COLO829 (cell line): ENCODE measurements around the gene NAPB.

Experiments used
- DNase-seq: peaks from one replicate; pipeline ENCODE4 v3.0.0; 2012; ENCODE audit warnings: low spot score

The NAPB gene

DNA sequence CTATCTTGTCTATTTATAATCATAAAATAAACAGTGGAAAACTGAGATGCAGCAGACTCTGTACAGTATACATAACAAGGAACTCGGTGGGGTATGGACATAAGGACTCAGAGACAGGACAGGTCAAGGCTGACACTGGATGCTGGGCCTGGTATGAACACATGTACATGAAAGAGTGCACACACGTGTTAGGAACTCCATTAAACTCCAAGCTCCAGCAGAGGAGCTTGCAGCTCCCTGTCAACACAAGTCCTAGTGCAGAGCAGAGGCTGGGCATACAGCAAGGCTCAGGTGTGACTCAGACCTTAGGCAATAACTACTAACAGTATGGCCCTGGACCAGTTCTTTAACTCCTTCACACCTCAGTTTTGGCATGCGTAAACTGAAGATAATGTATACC is 17.1 kb downstream of the NAPB start:
- no peak for DNase-seq

DNA sequence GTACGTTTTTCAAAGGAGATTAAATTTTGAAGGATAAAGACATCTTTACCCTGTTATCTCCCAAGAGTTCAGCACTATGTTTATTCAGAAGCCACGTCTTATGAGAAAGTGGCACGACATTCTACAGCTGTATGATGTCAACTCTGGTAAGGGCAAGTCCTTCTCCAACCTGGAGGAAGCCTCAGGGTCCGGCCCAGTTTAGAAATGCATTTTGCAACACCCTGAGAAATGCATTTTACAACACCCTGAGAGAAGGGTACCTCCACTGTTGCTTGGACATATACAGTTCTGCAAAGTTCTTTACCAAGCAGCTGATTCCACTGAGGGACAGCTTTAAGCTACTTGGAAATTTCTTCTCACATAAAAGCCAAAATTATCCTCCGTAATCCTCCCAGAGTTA is 17.5 kb downstream of the NAPB start:
- DNase-seq, result no peak

DNA sequence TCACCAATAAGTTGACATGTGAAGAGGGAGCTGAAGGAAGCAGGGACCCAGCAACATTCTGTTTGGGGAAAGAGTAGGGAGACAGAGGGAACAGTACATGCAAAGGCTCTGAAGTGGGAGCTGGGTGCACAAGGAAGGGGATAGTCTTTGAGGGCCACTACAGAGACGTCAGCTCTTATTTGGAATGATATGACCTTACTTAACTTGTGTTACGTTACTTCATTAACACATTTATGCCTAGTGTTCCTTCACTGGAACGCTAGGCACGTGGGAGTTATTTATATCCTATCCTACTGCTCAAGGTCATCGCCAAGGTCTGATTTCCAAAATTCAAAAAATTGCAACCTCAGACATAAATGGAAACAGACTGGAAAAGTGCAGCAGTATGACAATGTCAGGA is 20.2 kb downstream of the NAPB start:
- DNase-seq, result no peak

DNA sequence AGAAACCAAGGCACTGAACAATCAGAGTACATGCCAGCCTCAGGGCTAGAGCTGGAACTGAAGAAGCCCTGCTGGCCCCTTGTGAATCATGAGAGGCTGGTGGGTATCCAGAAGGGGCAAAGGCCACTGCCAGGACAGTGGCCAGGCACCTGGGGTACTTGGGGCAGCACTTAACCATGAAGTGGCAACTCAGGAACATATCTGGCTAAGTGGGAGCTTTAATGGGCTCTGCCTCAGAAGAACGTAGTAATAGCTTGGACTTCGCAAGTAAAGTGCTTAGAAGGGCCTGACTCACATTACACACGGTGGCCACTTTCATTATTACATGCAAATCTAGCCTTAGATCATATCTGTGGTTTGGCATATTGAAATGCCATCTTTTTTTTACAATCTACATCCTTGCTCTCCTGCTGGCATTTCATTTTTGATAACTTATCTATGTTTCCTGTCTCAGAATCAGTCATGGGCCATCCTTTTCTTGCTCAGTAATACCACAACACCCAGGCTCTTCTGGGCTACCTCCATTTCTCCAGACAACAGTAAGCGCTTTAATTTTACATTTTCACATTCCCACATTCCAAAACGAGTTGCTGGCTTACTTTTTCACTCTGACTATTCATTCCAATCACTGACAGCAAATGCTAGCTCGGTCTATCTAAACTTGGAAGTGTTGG is 21.6 kb downstream of the NAPB start:
- DNase-seq, result no peak

DNA sequence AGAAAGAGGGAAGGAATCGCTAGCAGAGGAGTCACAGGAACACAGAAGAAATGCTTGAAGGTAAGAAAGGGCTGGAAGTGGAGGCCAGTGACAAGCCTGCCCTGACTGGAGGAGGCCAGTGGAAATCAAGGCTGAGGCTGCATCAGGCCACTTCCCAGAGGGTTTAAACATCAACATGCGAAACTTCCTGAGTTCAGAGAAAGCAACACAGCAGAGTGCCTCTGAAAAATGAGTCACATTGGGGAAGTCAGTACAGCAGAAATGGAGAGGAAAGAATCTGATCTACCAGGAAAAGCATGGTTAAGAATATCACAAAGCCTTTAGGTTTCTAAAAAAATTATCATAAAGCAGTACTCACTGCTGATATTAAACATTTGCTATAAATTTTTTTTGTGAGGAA is 23.3 kb downstream of the NAPB start:
- no peak for DNase-seq

DNA sequence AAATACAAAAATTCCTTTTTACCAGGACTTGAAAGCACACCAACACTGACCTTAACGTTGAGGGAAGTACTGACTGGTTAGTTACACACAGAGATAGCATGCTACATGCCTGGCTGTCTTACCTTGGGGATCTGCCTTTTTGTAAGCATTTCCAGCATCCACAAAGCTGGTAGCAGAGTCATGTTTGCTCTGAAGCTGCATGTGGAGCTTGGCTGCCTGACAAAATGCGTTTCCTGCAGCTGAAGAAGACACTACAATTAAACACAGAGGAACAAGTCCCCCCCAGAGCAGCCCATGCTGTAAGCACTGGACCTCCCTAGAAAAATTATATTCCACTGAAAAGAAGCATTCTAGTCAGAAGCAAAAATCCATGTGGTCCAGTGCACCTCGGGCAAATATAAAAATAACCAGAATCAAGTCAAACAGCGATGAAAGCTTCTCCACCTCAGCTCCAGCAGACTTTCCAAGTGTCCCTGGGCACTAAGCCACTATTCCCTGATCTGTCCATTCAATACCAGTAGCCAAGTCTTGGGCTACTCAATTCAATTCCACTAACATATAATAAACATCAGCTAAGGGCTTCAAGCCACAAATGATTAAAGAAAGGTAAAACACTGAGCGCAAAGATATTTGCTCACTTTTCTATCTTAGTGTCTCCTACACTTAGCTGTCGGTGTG is 24.2 kb downstream of the NAPB start:
- no peak for DNase-seq

DNA sequence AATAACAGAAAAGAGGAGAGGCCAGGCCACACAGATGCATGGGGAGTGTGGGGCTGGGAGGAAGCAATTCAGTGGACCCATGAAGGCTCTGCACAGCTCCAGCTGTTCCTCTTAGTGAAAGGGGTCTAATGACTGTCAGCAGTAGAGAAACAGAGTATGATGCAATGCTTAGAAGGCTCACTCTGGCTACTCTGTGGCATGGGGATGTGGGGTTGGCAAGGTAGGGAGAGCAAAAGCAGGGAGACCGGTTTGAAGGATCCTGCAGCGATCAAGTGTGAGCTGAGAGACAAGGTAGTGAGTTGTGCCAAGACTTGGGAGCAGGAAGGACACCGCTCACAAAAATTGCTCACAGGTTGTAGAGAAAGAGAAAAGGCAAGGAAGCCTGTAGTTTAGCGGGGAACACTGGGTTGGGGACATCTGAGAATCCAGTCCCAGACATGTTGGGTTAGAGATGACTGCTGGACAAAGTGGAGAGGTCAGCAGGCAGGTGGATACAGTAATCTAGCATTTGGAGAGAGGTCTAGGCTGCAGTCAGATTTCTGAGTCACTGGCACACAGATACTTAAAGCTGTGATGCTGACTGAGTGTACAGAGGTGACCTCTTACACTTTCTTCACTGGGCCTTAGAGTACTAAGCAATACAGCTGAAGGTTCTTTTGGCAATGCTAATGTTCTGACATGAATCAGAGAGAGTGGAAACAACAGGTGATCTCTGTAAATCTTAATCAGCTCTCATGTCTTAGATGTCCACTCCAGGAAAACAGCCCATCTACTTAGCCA is 27.1 kb downstream of the NAPB start:
- DNase-seq, result no peak

DNA sequence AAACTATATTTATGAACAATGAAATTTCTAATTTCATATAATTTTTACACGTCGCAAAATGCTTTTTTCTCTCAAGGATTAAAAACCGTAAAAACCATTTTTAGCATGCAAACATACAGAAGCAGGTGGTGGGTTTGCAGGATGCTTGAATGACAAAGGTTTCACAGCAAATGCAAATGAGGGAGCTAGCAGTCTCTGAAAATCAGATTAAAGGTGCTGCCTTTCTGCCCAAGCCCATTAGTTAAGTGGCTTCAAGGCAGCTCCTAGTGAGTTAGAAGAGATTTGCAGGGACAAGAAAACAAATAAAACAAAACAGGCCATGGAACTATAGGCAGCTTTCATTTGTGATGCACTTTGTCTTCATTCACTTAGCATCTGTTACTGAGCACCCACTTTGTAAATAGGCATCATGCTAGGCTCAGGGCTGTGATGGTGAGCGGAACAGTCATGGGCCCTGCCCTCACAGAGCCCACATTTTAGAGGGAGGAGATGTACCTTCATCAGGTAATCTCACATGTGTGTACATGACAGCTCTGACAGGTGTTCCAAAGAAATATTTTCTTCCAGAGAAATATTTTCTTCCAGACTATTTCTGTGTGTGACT is 29.5 kb downstream of the NAPB start:
- no peak for DNase-seq

DNA sequence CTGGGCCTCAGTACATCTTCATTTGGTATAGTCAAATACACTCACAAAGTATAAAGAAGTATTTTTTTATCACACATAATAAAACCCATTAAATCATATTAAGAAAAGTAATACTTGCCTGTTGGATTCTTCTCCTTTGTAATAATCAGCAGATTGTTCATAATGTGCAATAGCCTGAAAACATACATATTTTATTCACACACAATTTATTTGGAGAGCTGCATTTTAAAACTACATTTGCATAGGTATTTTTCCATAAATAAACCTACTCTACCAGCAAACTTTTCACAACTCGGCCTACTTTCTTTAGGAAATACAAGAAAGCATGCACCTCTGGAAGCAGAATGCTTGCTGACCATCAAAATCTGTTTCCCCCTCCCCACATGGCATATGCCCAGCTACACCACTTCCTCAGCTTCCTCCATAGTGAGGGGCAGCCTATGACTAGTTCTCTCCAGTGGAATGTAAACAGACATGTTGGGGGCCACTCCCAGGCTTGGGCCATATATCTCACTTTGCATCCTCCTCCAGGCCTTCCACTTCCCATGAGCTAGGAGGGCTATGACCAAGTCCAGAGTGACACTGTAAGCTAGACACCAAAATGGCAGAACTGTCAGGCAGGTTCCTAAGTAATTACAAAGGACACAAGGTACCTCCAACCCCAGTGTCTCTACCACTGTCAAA is 31.1 kb downstream of the NAPB start:
- no peak for DNase-seq

DNA sequence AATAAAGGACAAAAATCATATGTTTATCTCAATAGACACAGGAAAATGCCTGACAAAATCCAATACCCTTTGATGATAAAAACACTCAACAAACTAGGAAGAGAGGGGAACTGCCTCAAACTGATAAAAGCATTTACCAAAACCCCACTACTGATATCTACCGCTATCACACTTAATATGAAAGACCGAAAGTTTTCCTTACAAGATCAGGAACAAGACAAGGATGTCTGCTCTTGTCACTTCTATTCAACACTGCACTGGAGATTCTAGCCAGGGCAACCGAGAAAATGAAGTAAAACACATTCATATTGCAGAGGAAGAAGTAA is 34.2 kb downstream of the NAPB start:
- no peak for DNase-seq

DNA sequence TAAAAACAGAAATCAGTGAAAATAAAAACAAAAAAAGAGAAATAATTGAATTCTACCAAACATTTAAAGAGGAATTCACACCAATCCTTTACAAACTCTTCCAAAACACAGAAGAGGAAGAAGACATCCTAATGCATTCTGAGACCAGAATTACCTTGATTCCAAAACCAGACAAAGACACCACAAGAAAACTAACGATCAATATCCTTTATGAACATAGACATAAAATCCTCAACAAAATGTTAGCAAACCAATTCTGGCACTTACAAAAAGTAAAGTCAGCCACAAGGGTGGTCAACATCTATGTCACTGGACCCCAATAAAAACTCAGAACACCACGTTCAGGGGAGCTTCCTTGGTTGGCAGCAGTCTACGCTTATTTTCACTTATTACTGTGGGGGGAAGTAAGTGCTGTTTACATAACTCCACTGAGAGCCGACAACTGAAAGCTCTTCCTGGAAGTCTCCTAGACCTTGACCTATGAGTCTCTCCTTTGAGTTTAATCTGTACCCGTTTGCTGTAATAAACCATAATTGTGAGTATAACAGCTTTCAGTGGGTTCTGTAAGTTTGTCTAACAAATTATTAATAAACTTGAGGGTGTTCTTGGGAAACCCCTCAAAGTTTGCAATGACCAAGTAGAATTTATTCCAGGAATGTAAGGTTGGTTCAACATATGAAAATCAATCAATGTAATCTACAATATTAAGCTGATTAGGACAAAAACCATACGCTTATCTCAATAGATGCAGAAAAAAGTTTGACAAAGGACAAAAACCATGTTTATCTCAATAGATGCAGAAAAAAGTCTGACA is 34.8 kb downstream of the NAPB start:
- DNase-seq, result no peak

DNA sequence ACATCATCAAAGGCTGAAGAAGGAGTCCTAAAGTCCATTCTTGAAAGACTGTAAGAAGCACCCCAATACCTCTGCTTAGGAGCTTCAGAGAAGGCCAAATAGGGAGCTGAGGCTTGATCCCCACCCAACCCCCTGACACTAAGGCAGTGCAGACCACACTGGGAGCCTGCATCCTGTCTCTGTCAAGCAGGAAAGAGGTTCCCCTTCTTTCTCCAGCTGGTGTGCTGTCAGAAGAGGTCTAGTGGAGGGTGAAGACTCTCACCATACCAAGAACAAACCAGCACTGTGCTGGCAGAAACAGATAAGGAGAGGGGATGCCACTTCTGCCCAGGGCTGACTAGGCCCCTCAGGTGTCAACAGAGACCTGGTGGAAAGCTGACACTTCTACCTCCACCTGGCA is 39.4 kb downstream of the NAPB start:
- DNase-seq, result no peak

DNA sequence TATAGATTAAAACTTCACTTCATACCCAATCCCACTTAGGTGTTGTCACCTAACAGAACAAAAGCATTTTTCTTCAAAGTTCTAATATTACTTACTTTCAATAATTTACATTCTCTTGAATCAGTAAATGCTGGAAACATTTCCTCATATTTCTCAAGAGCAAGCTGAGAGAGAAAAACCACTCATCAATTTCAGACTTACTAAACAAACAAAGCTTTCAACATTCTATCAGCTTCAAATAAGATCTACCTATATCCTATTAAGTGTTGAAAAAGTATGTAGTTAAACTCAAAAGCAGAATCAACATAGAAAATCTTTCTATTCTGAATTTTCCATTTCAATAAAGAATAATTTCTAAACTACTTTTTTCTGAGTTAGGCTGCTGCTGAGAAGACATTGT is 41.5 kb downstream of the NAPB start:
- DNase-seq, result no peak

DNA sequence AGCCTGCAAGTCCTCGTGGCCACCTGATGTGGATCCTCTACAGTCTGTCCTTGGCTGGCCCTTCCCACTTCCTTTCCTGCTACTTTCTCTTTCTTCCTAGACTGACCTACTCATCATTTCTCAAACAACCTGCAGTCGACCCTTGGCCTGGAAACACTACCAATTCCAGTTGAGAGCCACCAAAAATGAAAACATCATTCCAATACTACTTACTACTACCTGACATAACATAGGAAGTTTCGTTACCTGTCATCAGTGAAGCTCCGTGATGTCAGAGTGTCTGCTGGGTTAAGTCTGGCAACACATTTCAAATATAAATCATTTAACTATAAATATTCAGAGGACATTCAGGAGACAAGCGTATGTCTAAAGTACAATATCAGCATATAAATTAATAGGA is 45.5 kb downstream of the NAPB start:
- DNase-seq, result no peak

DNA sequence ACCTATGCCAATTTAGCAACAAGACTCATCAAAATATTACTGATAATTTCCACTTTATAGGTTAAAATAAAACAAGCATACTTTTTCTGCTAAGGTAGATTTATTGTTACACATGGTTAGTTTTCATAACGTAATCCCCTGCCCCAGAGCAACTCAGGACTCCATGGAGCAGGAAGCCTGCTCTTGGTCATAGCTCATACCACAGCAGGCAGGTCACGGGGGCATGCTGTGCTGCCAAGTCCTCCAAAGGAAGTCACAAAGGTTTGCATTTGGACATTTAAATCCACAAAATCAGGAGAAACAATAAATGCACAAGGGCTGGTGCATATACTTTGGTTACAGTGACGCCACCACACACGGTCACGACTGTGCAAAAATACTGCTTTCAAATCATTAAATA is 46.8 kb downstream of the NAPB start:
- DNase-seq, result no peak

DNA sequence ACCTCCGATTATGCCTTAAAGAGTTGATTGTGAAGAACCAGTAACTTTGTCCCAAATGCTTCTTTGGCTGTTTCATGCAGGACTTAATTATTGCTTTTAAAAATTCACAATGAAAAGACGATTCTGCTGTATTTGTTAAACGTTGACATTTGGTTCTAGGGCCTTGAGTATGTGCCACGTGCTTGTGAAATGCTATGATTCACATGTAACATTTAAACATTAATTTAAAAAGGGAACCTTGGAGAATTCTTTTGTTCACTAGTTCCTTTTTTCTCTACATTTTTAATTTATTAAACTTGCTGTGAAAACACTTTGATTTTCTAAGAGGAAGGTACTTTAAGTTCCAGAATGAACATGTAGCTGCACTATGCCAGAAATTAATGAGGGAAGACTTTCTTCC is 49.8 kb downstream of the NAPB start:
- DNase-seq, result no peak

DNA sequence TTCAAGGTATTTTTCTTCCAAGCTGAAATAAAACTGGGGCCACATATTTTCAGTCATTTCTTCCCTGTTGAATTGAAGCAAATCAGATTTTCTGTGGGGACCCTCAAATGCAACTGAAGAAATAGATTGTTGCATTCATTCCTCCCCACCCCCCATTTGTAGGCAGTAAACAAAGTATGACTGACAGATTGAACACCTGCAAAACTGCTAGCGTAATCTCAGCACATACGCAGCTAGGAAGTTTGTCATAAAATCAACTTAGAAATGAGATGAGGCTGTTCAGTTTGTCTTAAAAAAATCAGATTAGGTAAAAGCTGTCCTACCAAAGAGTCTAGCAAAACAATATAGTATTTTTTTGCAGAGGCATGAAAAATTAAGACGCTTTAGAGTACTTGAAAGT is 50.4 kb downstream of the NAPB start:
- no peak for DNase-seq

DNA sequence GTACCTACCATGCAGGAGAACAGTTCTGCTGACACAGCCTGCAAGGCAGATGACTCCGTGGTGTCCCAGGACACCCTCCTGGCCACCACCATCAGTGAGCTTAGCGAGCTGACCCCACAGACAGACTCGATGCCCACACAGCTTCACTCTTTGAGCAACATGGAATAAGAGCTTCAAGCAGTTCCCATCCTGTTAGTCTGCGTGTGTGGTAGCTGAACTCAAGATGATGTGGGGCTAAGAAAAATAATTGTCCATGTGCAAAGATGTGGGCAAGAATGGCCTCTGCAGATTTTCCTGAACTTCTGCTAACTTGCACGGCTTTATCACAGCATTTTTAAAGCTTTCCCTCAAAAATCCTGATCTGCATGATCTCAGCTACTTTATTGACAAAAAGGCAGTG is 51.0 kb downstream of the NAPB start:
- DNase-seq, result no peak

DNA sequence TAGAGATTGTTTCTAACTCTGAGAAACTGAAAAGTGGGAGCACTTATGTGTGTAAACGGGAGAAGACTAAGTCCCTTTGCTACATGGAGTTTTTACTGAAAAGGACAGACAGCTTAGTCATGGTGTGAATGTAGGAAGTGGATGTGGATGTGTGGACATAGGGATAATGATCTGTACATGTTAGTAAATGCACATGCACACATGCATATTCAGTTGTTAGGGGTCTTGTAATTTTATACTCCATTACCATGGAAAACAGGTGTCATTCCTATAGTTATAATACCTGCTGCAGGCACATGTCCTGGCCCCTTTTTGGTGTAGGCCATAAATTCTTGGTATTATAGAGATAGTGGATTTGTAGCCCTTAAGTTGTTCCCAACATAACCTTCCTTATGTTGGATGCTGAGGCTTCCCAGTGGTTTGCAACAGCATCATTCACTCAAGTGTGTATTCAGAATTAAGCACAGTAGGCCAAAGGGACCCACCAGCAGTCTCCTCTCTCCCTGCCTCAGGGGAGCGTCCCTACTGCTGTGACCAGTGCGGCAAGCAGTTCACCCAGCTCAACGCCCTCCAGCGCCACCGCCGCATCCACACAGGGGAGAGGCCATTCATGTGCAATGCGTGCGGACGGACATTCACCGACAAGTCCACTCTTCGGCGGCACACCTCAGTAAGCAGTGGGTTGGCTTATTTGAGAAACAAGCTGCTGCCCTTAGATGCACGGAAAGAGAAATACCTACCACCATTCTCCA is 52.0 kb downstream of the NAPB start:
- no peak for DNase-seq

DNA sequence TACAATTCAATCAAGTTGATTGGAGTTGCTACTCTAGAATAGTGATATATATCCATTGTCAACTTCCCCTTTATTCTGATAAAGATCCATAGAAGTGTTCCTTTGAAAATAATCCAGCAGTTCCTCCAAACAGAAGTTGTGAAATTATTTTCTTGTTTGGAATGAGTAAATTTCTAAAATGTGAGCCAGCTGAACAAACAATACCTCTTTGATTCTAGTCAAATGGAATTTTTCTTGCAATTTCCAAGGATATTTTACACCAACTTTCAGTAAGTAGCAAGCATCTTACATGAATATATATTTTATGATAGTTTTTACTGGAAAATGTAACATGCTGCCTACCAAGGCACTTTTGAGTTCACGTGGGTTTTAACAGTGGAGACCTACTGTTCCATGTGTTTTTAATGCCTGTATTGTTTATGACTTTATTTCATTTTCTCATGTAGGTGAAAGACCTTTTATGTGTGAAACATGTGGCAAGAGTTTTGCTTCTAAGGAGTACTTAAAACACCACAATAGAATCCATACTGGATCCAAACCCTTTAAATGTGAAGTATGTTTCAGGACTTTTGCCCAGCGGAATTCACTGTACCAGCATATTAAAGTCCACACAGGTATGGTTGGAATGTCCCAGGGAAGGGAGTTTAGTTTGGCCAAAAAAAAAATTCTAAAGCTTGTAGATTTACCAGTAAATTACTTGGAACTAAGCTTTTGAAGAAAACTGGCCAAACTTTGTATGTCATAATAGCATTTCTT is 52.8 kb downstream of the NAPB start:
- no peak for DNase-seq
